Right atrium auricular region (tissue), 2 donors: ENCODE data around the gene AOX1. TPM values are rescaled to one million over a fixed set of nuclear protein-coding genes. Genes with fewer than 3 reads are reported as not detected.

ENCODE experiments used
- DNase-seq: peaks from one replicate; pipeline ENCODE4 v3.0.0-alpha.2; 2019; ENCODE audit warnings: low spot score
- H3K27ac ChIP-seq, 2 donors: fragments of 200-600 bp; sonication (generic); 1 replicate in 1 of 2; 2 replicates in 1 of 2; pipeline ENCODE4 v1.5.1; 2016 to 2019
- H3K27me3 ChIP-seq, 2 donors: fragments of 200-600 bp; sonication (generic); one replicate each; pipeline versions ENCODE4 v1.5.1 to v1.6.0; 2017 to 2019
- H3K36me3 ChIP-seq: fragments of 200-600 bp; sonication (generic); one replicate; pipeline ENCODE4 v1.5.1; 2016
- H3K4me1 ChIP-seq, 2 donors: fragments of 200-600 bp; sonication (generic); one replicate each; pipeline versions ENCODE4 v1.5.1 to v1.6.0; 2017 to 2019
- H3K4me3 ChIP-seq, 2 donors: fragments of 200-600 bp; sonication (generic); 1 replicate in 1 of 2; 2 replicates in 1 of 2; pipeline ENCODE4 v1.5.1; 2017 to 2019; ENCODE audit warnings: mild to moderate bottlenecking in 1 of 2, moderate library complexity in 1 of 2
- H3K9me3 ChIP-seq, 2 donors: fragments of 200-600 bp; sonication (generic); one replicate each; pipeline ENCODE4 v1.5.1; 2019
- CTCF ChIP-seq, 2 donors: fragments of 200-600 bp; sonication (generic); IDR thresholded peaks; one replicate each; pipeline ENCODE4 v1.5.1; 2019; ENCODE audit warnings: antibody characterized with exemption in 2 of 2
- total RNA-seq, 2 donors: library from RNA; depleted of rRNA; stranded (reverse); fragments of >200 nt; gene quantifications; one replicate each; pipeline ENCODE4 v1.1.0, GENCODE V29; 2016

The AOX1 gene
- total RNA-seq, 2 donors from 2014 or later, result 12.2 to 48.2 TPM

GRCh38 chr2:200618590-200619021, 32.8 kb downstream of the AOX1 start:
- no peaks in the 10 kb centered on the region for H3K36me3 ChIP-seq
- TF ChIP-seq CTCF (IDR thresholded peaks at IDR 0.05), result no peak
- no peak overlapping the region for H3K27ac ChIP-seq
- no peaks in the 10 kb centered on the region for H3K27me3 ChIP-seq
- no peak for DNase-seq
- H3K9me3 ChIP-seq, result no peaks in the 10 kb centered on the region
- no peaks in the 10 kb centered on the region for H3K4me1 ChIP-seq
- no peak overlapping the region for H3K4me3 ChIP-seq

- H3K27ac ChIP-seq, result no peak overlapping the region
- H3K4me1 ChIP-seq, result no peaks in the 10 kb centered on the region
- H3K27me3 ChIP-seq, result no peaks in the 10 kb centered on the region
- H3K36me3 ChIP-seq, result no peaks in the 10 kb centered on the region
- no peaks in the 10 kb centered on the region for H3K9me3 ChIP-seq
- no peak for DNase-seq
- H3K4me3 ChIP-seq, result no peak overlapping the region
- TF ChIP-seq CTCF (IDR thresholded peaks at IDR 0.05), result no peak
Observed at GRCh38 chr2:200619279-200619678, 33.5 kb downstream of the AOX1 start.

- DNase-seq, result no peak
- no peaks in the 10 kb centered on the region for H3K27me3 ChIP-seq
- no peak for TF ChIP-seq CTCF (IDR thresholded peaks at IDR 0.05)
- no peak overlapping the region for H3K4me3 ChIP-seq
- H3K9me3 ChIP-seq, result no peaks in the 10 kb centered on the region
- no peaks in the 10 kb centered on the region for H3K36me3 ChIP-seq
- H3K27ac ChIP-seq, result no peak overlapping the region
- H3K4me1 ChIP-seq, result no peaks in the 10 kb centered on the region
Observed at GRCh38 chr2:200620606-200621390, 35.0 kb downstream of the AOX1 start.

DNA sequence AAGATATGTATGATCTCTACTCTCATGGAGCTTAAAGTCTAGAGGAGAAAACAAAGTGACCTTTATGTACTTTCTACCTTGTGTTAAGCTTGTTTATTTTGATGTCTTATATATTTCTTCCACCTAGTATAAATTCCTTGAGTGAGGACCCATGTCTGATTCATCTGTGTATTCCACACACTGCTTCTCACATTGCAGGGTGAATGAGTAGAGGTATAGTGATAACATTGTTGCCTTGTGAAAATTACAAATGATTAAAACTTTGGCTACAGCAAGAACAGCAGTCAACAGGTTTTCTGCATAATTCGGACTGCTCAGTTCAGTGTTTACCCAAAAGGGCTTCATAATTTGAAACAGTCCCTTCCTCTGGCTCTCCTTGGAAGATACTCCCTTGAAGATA, 36.3 kb downstream of the AOX1 start:
- no peaks in the 10 kb centered on the region for H3K9me3 ChIP-seq
- no peak for TF ChIP-seq CTCF (IDR thresholded peaks at IDR 0.05)
- H3K27me3 ChIP-seq, result no peaks in the 10 kb centered on the region
- H3K27ac ChIP-seq, result no peak overlapping the region
- H3K4me3 ChIP-seq, result no peak overlapping the region
- H3K36me3 ChIP-seq, result no peaks in the 10 kb centered on the region
- DNase-seq, result no peak
- no peaks in the 10 kb centered on the region for H3K4me1 ChIP-seq

DNA sequence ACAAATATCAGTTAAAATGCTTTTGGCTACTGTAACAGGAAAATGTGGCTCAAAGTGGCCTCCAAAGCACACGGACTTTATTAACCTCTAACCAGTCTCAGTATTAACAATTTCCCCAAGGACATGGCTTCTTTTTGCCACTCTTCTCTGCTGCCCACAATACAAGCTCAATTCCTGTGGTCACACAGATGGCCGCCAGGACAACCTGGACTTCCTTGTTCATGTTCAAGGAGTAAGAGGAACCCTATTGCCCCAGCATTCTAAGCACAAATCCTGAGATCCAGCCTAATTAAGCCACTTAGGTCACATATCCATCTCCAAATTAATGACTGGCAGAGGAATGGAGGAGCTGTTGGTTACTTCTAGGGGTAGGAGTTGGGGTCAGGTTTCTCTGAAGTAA, 38.2 kb downstream of the AOX1 start:
- DNase-seq, result no peak
- no peak for TF ChIP-seq CTCF (IDR thresholded peaks at IDR 0.05)
- H3K27me3 ChIP-seq, result no peaks in the 10 kb centered on the region
- no peaks in the 10 kb centered on the region for H3K4me1 ChIP-seq
- no peaks in the 10 kb centered on the region for H3K9me3 ChIP-seq
- no peaks in the 10 kb centered on the region for H3K36me3 ChIP-seq
- H3K27ac ChIP-seq, result no peak overlapping the region
- no peak overlapping the region for H3K4me3 ChIP-seq

- DNase-seq, result no peak
- no peak for TF ChIP-seq CTCF (IDR thresholded peaks at IDR 0.05)
Observed at GRCh38 chr2:200624658-200625057, 38.8 kb downstream of the AOX1 start.

More at GRCh38 chr2:200624658-200625057, 38.8 kb downstream of the AOX1 start:
- Histone ChIP-seq H3K4me3 (no peak overlapping the region), H3K9me3 (no peaks in the 10 kb centered on the region), H3K27ac (no peak overlapping the region), H3K4me1 (no peaks in the 10 kb centered on the region), H3K36me3 (no peaks in the 10 kb centered on the region), H3K27me3 (no peaks in the 10 kb centered on the region)
